Spinal cord (tissue), 10 donors: ENCODE data around the gene HLA-DQA1. TPM values are rescaled to one million over a fixed set of nuclear protein-coding genes. Genes with fewer than 3 reads are reported as not detected.

ENCODE experiments used
- DNase-seq, 6 donors: peaks; one replicate each; pipeline versions ENCODE4 v3.0.0 to v3.0.0-alpha.2; 2013 to 2015; ENCODE audit warnings: low spot score in 6 of 6, low read depth in 4 of 6
- H3K27ac ChIP-seq: one replicate; pipeline ENCODE4 v1.5.1; 2013; ENCODE audit warnings: low read depth, low read length, control low read depth
- H3K27me3 ChIP-seq: one replicate; pipeline ENCODE4 v1.6.1; 2013; ENCODE audit warnings: low read length; ENCODE audit not compliant: control insufficient read depth, insufficient read depth
- H3K36me3 ChIP-seq: one replicate; pipeline ENCODE4 v1.6.1; 2013; ENCODE audit warnings: low read length; ENCODE audit not compliant: control insufficient read depth, insufficient read depth
- H3K4me1 ChIP-seq: one replicate; pipeline ENCODE4 v1.6.1; 2013; ENCODE audit warnings: low read length; ENCODE audit not compliant: control insufficient read depth, insufficient read depth
- H3K4me3 ChIP-seq: one replicate; pipeline ENCODE4 v1.5.1; 2013; ENCODE audit warnings: low read depth, low read length, control low read depth
- H3K9me3 ChIP-seq: one replicate; pipeline ENCODE4 v1.6.1; 2013; ENCODE audit warnings: low read length; ENCODE audit not compliant: control insufficient read depth, insufficient read depth
- WGBS: methylation state at CpG from one replicate; pipeline ENCODE4 v1.1.5; 2013; ENCODE audit warnings: missing lambda C conversion rate; ENCODE audit not compliant: insufficient coverage; 5-methylcytosine and 5-hydroxymethylcytosine counted together
- polyA plus RNA-seq, 2 donors: library from polyadenylated mRNA; unstranded; fragments of 120-200 nt; gene quantifications; one replicate each; pipeline ENCODE4 v1.2.1, GENCODE V29; 2013; ENCODE audit not compliant: insufficient read length in 2 of 2
- total RNA-seq, 2 donors: library from RNA; depleted of rRNA in 1 of 2; stranded (reverse); fragments of 120-200 nt in 1 of 2; fragments of >200 nt in 1 of 2; gene quantifications; one replicate each; pipeline versions ENCODE4 v1.2.3 to v1.2.4, GENCODE V29; 2013 to 2014
- donor health status: healthy.

Gene HLA-DQA1
- total and polyA plus RNA-seq, 4 donors = 0.32 to 1.9 (median 0.78) TPM

DNA sequence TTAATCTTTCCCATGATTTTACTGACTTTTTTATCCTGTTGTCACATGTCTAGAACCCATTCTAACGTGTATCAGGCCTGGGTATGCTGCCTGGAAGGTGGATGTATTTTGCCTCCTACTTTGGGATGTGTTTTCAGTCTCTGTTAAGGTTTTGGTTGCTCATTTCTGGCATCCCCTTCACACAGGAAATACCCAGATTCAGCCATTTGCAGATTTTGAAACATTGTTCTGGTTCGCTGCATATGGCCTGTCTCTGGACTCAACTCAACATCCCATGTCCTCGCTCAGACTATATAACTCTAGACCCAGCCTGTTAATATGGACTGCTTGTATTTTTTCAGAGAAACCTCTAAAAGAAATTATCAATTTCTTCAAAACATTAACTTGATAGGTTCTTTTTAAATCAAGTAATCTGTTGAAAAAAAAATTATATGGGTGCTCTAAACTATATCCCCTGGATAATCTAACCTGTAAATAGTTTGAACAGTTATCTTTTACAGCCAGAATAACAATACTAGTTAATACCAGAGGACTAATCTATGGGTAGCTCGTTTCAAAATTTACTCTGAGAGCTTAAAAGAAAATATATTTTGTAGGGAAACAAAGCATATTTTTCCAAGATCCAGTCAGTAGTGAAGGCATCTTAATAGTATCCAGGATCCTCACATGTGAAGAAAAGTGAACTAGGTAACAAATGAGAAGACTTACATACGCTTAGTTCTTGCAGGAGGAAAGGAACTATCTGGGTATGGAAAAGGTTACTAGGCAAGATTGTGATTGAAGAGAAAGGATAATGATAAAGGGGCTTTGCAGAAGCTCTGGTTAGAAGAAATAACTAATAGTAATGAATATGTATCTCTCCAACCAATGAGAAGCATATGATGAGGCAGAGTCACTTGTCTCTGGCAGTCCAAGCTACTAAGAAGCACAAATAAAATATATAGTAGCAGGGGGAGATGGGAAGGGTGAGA, 52.6 kb downstream of the HLA-DQA1 start:
- 87% methylated on average over 2 of the region's 5 CpGs for WGBS
- no peaks in the 10 kb centered on the region for H3K4me1 ChIP-seq
- H3K9me3 ChIP-seq = no peaks in the 10 kb centered on the region
- no peaks in the 10 kb centered on the region for H3K36me3 ChIP-seq
- H3K4me3 ChIP-seq = no peak overlapping the region
- no peak overlapping the region for H3K27ac ChIP-seq
- no peaks in the 10 kb centered on the region for H3K27me3 ChIP-seq
- peak in 1 of 6 donors; percentile 52 for DNase-seq

DNA sequence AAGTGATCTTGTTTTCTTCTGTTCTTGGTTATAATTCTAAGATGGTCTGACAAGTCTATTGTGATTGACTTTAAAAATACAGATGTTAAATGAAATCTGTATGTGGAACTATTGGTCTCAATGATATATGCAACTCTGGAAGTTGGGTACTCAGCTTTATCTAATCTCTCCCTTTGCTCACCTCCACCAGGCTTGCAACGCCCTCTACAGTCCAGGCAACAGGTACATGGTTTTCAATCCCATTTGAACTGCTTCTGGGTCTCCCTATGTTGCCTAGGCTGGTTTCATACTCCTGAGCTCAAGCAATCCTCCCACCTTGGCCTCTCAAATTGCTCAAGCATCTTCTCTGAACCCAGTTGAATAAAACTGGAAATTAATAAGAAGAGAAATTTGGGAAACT, 54.8 kb downstream of the HLA-DQA1 start:
- H3K27me3 ChIP-seq = no peaks in the 10 kb centered on the region
- H3K36me3 ChIP-seq = no peaks in the 10 kb centered on the region
- WGBS = 0% methylated on average over 1 of the region's 1 CpG
- no peak overlapping the region for H3K4me3 ChIP-seq
- no peak overlapping the region for H3K27ac ChIP-seq
- no peaks in the 10 kb centered on the region for H3K9me3 ChIP-seq
- H3K4me1 ChIP-seq = no peaks in the 10 kb centered on the region
- DNase-seq = no peak

Other genes with a start within 250 kb of the HLA-DQA1 start
- gene BTNL2, start 230.2 kb upstream of the HLA-DQA1 start, total RNA-seq = not detected
- 1 to 10 TPM in 1 of 2 donors, under 1 TPM in 1; 0.67 to 2.3 TPM for gene BTNL2, start 230.2 kb upstream of the HLA-DQA1 start, polyA plus RNA-seq
- gene HLA-DRA, start 197.5 kb upstream of the HLA-DQA1 start, total RNA-seq = 10 to 100 TPM; 40.9 to 90.1 TPM
- 10 to 100 TPM in 1 of 2 donors, 1 to 10 TPM in 1; 9.5 to 22.0 TPM for gene HLA-DRA, start 197.5 kb upstream of the HLA-DQA1 start, polyA plus RNA-seq
- gene HLA-DRB5, start 107.1 kb upstream of the HLA-DQA1 start, total RNA-seq = 10 to 100 TPM in 1 of 2 donors, under 1 TPM in 1; 0.30 to 16.8 TPM
- 1 to 10 TPM; 1.7 to 1.8 TPM for gene HLA-DRB5, start 107.1 kb upstream of the HLA-DQA1 start, polyA plus RNA-seq
- gene HLA-DRB1, start 47.6 kb upstream of the HLA-DQA1 start, total RNA-seq = 10 to 100 TPM; 17.0 to 61.3 TPM
- 1 to 10 TPM; 3.1 to 3.5 TPM for gene HLA-DRB1, start 47.6 kb upstream of the HLA-DQA1 start, polyA plus RNA-seq
- gene HLA-DQB1, start 29.3 kb downstream of the HLA-DQA1 start, total RNA-seq = 1 to 10 TPM in 1 of 2 donors, under 1 TPM in 1; 0.30 to 6.9 TPM
- gene HLA-DQB1, start 29.3 kb downstream of the HLA-DQA1 start, polyA plus RNA-seq = 1 to 10 TPM in 1 of 2 donors, under 1 TPM in 1; 0.92 to 2.7 TPM
- under 1 TPM in 1 of 2 donors, not detected in 1; 0.17 TPM for gene HLA-DQA2, start 104.0 kb downstream of the HLA-DQA1 start, total RNA-seq
- under 1 TPM in 1 of 2 donors, not detected in 1; 0.43 TPM for gene HLA-DQA2, start 104.0 kb downstream of the HLA-DQA1 start, polyA plus RNA-seq
- gene HLA-DQB2, start 126.1 kb downstream of the HLA-DQA1 start, total RNA-seq = under 1 TPM in 1 of 2 donors, not detected in 1; 0.44 TPM
- gene HLA-DQB2, start 126.1 kb downstream of the HLA-DQA1 start, polyA plus RNA-seq = under 1 TPM; 0.24 to 0.76 TPM
- under 1 TPM; 0.11 to 0.20 TPM for gene HLA-DOB, start 179.6 kb downstream of the HLA-DQA1 start, total RNA-seq
- gene HLA-DOB, start 179.6 kb downstream of the HLA-DQA1 start, polyA plus RNA-seq = under 1 TPM; 0.47 to 0.65 TPM
- gene TAP2, start 201.3 kb downstream of the HLA-DQA1 start, total RNA-seq = 10 to 100 TPM; 10.2 to 19.0 TPM
- gene TAP2, start 201.3 kb downstream of the HLA-DQA1 start, polyA plus RNA-seq = 10 to 100 TPM; 20.4 to 22.2 TPM
- gene PSMB8, start 206.6 kb downstream of the HLA-DQA1 start, total RNA-seq = 10 to 100 TPM; 12.4 to 30.4 TPM
- 10 to 100 TPM; 12.5 to 14.0 TPM for gene PSMB8, start 206.6 kb downstream of the HLA-DQA1 start, polyA plus RNA-seq
- gene TAP1, start 216.3 kb downstream of the HLA-DQA1 start, total RNA-seq = 10 to 100 TPM; 15.3 to 20.0 TPM
- 10 to 100 TPM; 20.5 to 21.3 TPM for gene TAP1, start 216.3 kb downstream of the HLA-DQA1 start, polyA plus RNA-seq
- 1 to 10 TPM; 8.3 to 9.0 TPM for gene PSMB9, start 216.8 kb downstream of the HLA-DQA1 start, total RNA-seq
- gene PSMB9, start 216.8 kb downstream of the HLA-DQA1 start, polyA plus RNA-seq = 1 to 10 TPM; 6.1 to 9.0 TPM